GM18861 (cell line): ENCODE data around the gene ERMARD.
"Not testable (repeated sequence)": the region's sequence is repeated elsewhere in the genome, so short reads cannot be mapped to it uniquely, and the experiment has no call there.

ENCODE experiments used
- ATAC-seq: cut with Tn5 transposase; IDR thresholded peaks from one replicate; pipeline ENCODE4 v1.9.1; 2021; ENCODE audit not compliant: unreplicated experiment

ERMARD gene

DNA sequence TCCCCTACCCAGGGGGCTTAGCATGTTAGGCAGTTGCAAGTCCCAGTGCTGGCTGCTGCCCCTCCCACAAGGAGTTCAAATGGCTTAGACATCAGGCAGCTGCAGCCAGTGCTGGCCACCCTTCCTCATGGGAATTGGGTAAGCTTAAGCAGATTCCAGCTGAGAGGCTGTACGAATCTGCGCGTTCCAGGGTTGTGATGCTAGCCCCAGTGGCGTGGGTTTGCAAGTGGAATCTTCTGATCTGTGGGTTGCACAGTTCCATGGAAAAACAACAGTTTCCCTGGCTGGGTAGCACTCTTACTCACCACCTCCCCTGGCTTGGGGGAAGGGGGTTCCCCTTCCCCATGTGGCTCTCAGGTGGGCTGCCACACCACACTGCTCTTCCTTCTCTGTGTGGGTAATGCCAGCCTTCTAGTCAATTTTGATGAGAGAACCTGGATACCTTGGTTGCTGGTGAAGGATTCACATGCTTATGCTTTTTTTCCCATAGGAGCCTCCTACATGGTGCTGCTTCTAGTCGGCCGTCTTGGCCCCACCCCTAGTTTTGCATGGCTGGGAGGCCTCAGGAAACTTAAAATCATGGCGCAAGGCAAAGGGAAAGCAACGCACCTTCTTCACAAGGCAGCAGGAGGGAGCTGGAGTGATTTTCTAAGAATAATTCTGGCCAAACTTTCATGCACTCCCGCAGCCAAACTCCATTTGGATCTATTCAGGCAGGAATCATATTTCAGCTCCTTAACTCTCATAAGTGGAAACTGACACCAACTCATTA is 13.0 kb upstream of the ERMARD start:
- no peak for ATAC-seq

DNA sequence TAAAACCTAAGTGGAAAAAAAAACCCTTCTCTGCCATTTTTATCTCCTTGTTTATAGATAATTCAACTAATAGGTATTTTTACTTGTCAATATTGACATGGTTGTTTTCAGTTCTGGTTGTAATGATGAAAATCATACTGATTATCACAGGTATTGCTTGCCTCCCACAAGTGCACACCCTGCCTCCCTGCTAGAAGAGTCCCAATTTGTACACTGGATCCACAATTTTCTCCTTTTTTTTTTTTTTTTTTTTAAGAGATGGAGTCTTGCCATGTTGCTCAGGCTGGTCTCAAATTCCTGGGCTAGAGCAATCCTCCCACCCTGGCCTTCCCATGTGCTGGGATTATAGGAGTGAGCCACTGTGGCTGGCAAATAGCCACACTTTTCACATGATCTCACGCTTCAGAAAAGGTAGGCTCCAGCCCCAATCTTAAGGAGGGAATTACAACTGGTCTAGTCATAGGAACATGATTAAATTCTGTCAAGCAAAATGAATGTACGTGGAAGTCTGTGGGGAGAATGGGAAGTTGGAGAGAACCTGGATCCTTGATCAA is 12.4 kb upstream of the ERMARD start:
- ATAC-seq = no peak

DNA sequence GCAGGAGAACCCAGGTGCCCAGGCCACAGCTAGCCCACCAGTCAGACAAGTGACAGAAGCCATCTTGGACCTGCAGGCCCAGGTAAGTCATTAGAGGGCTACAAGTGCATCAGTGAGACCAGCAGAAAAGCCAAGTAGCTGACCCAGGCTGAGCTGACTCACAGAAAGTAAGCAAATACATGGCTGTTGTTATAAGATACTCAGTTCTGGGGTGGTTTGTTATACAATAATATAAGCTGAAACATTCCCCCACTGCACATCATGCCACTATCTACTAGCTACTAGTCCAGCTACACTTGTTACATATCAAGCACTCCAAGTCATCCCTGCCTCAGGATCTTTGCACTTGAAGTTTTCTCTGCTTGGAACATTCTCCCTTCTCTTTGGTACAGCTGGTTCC is 10.1 kb upstream of the ERMARD start:
- no peak for ATAC-seq

DNA sequence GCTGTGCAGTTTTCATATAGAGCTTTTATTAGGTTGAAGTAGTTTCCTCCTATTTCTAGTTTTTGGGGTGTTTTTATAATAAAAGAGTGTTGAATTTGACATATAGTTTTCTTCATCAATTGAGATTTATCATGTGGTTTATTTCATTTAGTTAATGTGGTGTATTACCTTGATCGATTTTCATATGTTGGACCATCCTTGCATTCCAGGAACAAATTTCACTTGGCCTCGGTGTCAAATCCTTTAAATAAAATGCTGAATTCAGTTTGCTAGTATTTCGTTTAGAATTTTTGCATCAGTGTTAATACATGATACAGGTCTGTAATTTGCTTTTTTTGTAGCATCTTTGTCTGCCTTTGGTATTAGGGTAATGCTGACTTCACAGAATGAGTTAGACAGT is 6.0 kb upstream of the ERMARD start:
- ATAC-seq = no peak

DNA sequence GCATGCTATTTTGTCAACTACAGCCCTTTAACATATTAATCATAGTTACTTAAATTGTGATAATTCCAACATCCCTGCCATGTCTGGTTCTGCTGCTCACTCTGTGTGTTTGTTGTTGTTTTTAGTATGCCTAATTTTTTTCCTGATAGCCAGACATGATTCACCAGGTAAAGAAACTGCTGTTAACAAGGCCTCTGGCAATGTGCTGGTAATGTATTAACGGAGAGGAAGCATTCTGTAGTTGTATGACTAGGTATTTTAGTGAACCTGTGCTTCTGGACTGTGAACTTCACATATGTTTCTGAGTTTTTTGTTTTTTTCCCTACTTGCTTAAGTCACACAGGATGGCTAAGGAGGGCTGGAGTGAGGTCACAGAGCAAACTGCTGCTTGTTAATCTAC is 4.9 kb upstream of the ERMARD start:
- ATAC-seq = no peak

DNA sequence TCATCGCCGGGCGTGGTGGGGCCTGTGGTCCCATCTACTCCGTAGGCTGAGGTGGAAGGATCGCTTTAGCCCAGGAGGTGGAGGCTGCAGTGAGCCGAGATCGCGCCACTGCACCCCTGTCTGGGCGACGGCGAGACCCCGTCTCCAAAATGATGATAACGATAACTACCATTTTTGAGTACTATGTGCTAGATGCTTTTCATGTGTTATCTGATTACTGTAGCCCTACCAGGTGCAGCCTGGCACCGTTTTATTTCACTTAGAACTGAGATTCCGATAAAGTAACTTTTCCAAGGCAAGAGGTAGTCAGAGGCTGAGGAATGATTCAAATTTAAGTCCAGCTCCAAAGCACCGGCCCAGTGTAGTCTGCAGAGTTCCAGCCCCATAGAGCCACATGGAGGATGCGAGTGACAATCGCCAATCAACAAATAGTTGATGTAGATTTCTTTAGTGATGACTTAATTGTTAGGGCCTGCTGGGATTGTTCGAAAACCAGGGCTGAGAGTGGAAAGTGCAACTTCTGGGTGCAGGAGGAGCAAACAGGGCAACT is 727 bp downstream of the ERMARD start:
- no peak for ATAC-seq

DNA sequence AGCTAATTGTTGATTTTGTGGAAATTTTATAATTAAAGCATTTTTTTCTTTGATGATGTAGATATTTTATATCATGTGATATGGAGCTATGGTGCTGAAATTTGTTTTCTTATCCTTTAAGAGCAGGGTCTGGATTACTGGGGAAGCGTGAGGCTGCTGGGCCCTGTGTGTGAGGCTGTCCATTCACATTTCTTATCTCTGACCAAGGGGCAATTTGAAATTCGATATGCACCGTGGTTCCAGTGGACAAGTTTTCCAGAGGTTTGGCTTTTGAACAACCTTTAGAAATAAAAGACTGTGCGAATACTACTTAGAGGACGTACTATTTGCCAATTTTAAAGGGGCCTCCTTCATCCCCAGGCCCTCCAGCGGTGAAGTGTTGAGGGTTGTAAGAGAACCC is 3.7 kb downstream of the ERMARD start:
- ATAC-seq = no peak

- no peak for ATAC-seq
These were observed 11.9 kb downstream of the ERMARD start for GRCh38 chr6:169763308-169763707.

DNA sequence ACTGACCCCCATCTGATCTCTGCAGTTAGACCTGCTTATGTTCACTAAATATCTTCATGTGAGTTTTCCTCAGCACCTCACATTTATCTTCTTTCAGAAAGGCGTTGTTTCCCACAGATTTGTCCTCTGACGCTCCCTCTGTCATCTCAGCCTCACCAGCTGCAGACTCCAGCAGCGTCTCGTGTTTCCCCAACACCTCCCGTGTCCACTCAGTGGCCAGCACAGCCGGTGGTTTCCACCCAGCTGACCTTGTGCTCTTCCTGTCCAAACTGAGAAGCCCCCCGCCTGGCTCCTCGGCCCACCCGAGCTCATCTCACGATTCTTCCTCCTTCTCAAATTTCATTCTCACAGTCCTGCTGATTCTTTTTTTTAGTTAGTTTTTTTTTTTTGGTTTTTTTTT is 12.5 kb downstream of the ERMARD start:
- ATAC-seq = no peak

- not testable (repeated sequence) for ATAC-seq
These were observed 14.4 kb downstream of the ERMARD start for GRCh38 chr6:169765789-169766188.

GRCh38 chr6:169766232-169766631 is 14.8 kb downstream of the ERMARD start:
- ATAC-seq = no peak

GRCh38 chr6:169766921-169767736 is 15.7 kb downstream of the ERMARD start:
- no peak for ATAC-seq

GRCh38 chr6:169774347-169774746 is 22.9 kb downstream of the ERMARD start:
- no peak for ATAC-seq

GRCh38 chr6:169775321-169775720 is 23.9 kb downstream of the ERMARD start:
- no peak for ATAC-seq

GRCh38 chr6:169776379-169776778 is 25.0 kb downstream of the ERMARD start:
- no peak for ATAC-seq

DNA sequence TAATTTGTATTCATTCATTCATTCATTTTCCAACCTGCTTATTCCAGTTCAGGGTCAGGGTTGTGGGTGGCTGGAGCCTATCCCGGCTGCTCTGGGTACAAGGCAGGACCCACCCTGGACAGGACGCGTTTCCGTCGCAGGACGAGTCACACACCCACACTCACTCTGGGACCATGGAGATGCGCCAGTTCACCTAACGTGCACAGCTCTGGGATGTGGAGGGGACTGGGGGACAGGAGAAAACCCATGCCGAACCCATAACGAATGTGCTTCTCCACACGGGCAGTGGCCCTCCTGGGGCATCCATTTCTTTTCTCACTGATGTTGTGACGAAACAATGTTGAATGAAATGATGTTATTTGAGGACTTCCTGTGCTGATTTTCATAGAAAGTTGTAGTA is 26.5 kb downstream of the ERMARD start:
- ATAC-seq = no peak

DNA sequence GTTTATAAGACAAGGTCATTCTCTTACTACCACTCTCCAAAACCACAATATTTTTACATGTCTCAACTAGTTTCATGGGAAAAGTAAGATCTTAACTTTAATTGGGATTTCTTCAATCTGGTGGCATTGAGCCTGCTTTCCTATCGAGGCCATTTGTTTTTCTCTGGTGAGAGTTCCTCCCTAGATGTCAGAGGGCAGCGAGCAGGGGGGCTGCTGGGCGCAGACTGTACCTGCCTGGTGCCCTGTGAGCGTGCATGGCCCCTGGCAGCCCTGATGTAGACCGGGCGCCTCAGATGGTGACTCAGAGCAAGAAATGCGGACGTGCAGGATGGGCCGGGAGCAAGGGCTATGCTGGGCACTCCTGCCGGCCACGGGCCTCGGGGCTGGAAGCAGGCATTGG is 27.2 kb downstream of the ERMARD start:
- no peak for ATAC-seq

- ATAC-seq = no peak
These were observed 27.8 kb downstream of the ERMARD start for GRCh38 chr6:169779092-169779815.

DNA sequence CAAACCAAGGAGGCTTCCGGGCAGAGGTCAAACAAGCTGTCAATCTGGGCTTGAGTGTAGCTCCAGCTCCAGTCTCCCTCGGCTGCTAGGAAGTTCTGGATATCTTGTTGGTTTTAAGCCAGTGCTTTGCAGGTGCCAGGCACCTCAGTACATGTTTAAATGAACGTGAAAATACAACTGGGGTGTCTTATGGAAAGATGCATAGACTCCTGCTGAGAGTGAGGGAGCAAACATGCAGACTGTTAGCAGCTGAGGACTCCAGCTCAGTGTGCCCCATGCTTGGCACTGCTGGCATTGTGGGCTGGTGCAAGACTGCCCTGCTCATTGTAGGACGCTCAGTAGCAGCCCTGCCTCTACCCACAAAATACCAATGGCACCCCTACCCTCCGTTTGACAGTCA is 28.5 kb downstream of the ERMARD start:
- ATAC-seq = no peak

DNA sequence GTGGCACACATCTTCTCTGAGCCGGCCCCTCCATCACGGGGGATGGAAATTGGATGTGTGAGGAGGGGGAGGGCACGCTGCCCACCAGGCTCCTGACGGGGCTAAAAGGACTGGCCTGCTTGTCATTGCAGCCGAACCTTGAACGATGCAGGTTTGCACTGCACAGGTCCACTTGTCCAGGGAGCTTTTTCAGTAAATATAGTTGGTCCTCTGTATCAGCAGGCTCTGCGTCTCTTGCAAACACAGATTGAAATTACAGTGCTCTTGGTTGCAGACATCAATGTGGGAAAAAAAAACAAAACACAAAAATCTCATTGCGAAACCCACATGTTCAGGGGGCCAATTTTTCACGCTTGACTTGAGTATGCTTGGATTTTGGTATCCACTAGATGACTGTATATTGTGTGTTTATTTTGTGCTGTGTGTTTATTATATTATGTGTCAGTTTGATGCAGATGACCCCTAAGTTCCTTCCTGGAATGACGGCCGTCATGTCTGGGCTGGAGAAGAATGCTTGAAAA is 29.2 kb downstream of the ERMARD start:
- ATAC-seq = no peak

DNA sequence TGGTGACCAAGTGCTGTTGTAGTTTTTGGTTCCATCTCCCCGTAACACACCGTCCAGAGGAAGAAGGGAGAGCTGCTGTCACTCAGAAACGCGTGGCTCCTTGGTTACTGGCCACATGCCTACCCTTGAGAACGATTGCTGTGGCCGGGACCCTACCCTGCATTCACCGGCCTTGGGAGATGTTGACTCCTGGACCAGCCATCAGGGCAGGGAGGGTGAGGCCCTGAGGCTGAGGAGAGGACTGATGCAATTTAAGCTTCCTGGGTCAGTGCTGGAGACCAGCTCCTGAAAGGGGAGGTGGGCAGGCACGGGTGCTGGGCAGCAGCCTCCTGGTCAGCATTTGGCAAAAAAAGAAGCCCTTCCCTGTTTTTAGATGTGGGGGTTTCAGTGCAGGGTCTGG is 31.5 kb downstream of the ERMARD start:
- no peak for ATAC-seq
